Astrocyte (in vitro differentiated cells and primary cell): ENCODE results near the gene MYBPHL.

ENCODE experiments used
- CTCF ChIP-seq: IDR thresholded peaks from 2 replicates; pipeline ENCODE4 v1.5.1; 2011; ENCODE audit warnings: low read depth, mild to moderate bottlenecking, inconsistent platforms, low read length, moderate library complexity; ENCODE audit not compliant: insufficient read depth
- EZH2 ChIP-seq: IDR thresholded peaks from 2 replicates; pipeline ENCODE4 v1.6.1; 2012; ENCODE audit warnings: mild to moderate bottlenecking, low read length, inconsistent platforms; ENCODE audit not compliant: insufficient read depth

DNA sequence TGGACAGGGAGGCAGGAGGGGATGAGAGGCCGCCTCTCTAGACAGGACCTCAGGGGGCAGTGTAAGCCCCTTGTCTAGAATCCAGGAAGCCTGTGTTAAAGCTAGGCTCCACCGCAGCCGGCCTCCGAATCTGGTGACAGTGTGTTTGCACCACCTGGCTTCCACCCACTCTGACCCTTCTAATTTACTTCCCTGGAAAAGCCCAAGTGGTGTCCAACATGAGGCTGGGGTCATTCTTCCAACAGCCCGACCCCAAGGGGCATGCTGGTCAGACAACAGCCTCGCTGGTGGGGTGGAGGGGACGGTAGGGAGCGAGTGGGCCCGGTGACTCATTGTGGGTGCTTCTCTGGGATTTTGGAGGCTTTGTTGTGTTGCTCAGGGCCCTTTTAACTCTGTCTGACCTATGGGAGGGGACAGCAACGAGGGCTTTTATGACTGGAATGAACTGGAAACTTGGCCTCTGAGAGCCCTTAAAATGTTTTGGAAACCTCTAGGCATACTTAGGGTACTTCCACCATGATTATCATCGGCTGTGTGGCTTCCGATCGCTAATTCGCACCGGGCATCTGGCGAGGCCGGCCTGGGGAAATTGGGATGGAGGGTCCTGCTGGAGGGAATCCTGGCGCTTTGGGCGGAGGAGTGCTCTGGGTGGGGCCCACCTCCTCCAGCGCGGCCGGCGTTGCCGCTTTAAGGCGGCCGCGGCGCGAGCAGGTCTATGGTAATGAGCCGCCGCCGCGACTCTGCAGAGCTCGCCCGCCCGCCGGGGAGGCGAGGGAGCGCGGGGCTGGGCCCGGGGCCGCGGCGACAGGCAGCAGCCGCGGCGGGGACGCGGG is 57.8 kb downstream of the MYBPHL start, which contains the start of gene CELSR2:
- TF ChIP-seq EZH2 (no peak), CTCF (no peak)
